Measurements from ENCODE around the gene AKR7A3.

The AKR7A3 gene

DNA sequence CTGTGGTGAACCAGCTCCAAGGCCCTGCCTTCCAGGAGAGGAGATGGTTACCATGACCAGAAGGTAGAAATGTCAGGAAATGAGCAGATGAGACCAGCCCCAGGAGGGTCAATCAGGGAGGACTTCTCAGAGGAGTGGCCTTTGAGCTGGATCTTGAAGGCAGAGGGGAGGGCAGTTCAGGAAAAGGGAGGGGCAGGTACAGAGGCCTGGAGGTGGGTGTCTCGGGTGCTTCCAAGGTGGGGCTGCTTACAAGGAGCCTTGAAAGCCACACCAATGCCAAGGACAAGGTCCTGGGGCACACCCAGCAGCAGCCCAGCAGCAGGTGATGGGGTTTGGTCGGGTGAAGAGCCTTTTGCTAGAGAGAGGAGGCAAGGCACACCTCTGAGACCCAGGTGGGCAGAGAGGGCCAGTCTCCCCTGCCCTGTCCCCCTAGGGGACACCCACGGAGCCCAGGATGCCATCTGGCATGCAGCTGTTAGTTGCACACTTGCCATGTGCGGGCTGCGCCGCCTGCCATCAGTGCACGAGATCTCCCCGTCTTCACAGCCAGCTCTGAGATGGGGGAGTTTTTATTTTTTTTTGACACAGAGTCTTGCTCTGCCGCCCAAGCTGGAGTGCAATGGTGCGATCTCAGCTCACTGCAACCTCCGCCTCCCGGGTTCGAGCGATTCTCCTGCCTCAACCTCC, 42.0 kb upstream of the AKR7A3 start:
- TF ChIP-seq, protein P1, sequence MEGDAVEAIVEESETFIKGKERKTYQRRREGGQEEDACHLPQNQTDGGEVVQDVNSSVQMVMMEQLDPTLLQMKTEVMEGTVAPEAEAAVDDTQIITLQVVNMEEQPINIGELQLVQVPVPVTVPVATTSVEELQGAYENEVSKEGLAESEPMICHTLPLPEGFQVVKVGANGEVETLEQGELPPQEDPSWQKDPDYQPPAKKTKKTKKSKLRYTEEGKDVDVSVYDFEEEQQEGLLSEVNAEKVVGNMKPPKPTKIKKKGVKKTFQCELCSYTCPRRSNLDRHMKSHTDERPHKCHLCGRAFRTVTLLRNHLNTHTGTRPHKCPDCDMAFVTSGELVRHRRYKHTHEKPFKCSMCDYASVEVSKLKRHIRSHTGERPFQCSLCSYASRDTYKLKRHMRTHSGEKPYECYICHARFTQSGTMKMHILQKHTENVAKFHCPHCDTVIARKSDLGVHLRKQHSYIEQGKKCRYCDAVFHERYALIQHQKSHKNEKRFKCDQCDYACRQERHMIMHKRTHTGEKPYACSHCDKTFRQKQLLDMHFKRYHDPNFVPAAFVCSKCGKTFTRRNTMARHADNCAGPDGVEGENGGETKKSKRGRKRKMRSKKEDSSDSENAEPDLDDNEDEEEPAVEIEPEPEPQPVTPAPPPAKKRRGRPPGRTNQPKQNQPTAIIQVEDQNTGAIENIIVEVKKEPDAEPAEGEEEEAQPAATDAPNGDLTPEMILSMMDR (conservative IDR thresholded peaks at IDR 0.05) = no peak
- TF ChIP-seq ZFX (IDR thresholded peaks at IDR 0.05) = no peak
- no peak overlapping the region for H3K27ac ChIP-seq

DNA sequence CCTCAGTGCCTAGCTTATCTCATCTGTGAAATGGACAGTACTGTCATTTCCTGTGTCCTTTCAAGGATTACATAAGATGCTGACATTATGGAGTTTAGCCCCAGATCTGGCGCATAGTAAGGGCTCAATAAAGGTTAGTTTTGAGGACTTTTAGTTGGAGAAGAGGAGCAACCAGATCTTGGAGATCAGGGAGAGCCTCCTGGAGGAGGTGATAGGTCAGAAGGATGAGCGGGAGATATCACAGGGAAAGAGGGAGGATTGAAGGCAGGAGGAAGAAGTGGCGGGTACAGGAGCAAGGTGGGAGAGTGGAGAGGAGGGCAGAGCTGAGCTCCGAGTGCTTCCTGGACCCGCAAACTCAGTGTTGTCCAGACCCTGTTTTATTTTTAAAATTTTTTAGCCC, 41.0 kb upstream of the AKR7A3 start:
- TF ChIP-seq, protein P1 (conservative IDR thresholded peaks at IDR 0.05) = no peak
- TF ChIP-seq ZFX (IDR thresholded peaks at IDR 0.05) = no peak
- H3K27ac ChIP-seq = no peak overlapping the region

DNA sequence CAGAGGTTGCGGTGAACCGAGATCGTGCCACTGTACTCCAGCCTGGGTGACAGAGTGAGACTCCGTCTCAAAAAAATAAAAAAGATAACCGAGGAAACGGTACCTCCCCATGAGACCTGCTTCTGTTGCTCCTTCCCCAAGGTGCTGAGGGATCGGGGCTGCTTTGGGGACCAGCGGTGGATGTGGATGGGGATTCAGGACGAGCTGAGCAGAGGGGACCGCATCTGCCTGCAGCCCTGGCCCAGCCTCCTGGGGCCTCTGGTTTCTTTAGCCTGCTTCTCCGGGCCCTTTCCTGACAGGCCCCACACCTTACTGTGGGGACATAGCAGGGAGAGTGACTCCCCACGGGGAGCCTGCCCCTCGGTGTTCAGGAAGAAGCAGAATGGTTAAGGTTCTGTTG, 40.6 kb upstream of the AKR7A3 start:
- no peak for TF ChIP-seq ZFX (IDR thresholded peaks at IDR 0.05)
- TF ChIP-seq, protein P1 (conservative IDR thresholded peaks at IDR 0.05) = no peak
- no peak overlapping the region for H3K27ac ChIP-seq

DNA sequence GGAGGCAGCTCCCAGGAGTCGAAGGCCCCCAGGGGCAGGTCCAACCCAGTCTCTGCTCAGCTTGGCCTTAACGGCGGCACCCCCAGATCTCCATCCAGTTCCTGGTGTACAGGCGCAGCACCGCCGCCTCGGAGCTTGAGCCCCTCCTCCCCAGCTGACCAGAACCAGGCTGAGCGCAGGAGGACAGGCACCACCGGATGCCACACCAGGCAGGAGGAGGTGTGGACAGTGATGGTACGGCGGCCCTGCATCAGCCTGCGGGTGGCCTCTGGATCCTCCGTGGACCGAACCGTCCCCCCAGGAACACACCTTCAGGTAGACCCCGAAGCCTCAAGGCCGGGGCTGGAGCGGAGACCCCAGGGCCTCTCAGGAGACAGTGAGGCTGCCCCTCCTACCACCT, 39.9 kb upstream of the AKR7A3 start:
- no peak for TF ChIP-seq ZFX (IDR thresholded peaks at IDR 0.05)
- TF ChIP-seq, protein P1 (conservative IDR thresholded peaks at IDR 0.05) = no peak
- no peak overlapping the region for H3K27ac ChIP-seq

DNA sequence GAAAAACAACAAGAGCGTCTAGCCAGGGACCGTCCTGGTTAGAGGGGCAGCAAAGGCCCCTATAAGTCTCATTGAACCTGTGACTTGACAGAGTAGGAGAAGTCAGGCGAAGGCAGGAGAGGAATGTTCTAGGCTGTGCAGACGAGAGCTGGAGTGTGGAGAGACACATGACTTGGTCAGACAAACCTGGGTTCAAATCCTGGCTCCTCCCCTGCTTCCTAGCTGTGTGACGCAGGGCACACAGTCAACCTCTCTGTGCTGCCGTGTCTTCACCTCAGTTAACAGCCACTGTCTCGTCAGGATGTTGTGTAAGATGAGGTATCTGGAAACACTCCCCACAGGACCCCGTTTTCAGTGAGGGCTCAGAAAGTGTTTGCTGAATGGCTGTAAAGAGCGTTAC, 39.2 kb upstream of the AKR7A3 start:
- H3K27ac ChIP-seq = no peak overlapping the region
- TF ChIP-seq, protein P1 (conservative IDR thresholded peaks at IDR 0.05) = no peak

DNA sequence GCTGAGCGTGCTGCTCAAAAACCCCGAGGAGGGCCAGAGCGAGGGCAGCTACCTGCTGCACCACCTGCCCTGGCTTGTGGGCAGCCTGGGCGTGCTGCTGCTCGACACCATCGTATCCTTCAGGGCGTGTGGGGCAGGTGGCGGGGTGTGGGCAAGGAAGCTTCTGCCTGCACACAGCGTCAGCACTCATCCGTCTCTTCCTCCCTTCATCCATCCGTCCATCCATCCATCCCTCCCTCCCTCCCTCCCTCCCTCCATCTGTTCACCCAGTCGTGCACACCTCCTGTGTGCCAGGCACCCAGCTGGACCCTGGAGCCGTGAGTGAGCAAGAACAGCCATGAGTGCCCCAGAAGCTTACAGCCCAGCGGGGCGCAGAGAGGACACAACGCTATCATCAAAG, 38.7 kb upstream of the AKR7A3 start:
- no peak overlapping the region for H3K27ac ChIP-seq

DNA sequence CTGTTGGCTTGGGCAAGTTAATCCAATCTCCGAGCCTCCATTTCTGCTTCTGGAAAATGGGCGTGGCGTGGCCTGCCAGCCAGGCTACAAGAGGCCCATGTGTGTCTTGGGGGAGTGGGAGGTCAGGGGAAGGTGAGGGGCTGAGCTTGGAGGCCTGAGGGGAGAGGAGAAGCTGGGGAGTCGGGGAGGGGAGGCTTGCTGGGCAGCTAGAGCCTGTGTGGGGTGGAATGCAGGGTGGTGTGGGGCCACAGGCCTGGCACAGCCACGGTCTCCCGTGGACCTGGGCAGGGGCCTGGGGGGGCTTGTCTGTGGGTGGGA, 38.1 kb upstream of the AKR7A3 start:
- TF ChIP-seq ZFX (IDR thresholded peaks at IDR 0.05) = no peak
- TF ChIP-seq, protein P1 (conservative IDR thresholded peaks at IDR 0.05) = no peak
- no peak overlapping the region for H3K27ac ChIP-seq

More for the DNA sequence above, 38.7 kb upstream of the AKR7A3 start:
- TF ChIP-seq, protein P1 (conservative IDR thresholded peaks at IDR 0.05) = no peak
- TF ChIP-seq ZFX (IDR thresholded peaks at IDR 0.05) = no peak
